HEK293 (cell line): ENCODE data around the gene SIDT2.

Source experiments
- CTCF ChIA-PET: fragments of 350-600 bp; formaldehyde crosslinking; extraction: SDS; loops from one replicate; lab custom pipeline; 2021; ENCODE audit warnings: antibody characterized with exemption; lab: Yijun Ruan, JAX
- POLR2A ChIA-PET: fragments of 300-600 bp; formaldehyde crosslinking; extraction: SDS; loops from one replicate; lab custom pipeline; 2020; ENCODE audit warnings: antibody characterized with exemption, inconsistent platforms; lab: Yijun Ruan, JAX
- H3K27ac ChIP-seq: fragments of 200-500 bp; sonication (Bioruptor generic); 2 replicates; pipeline ENCODE4 v1.5.1; 2014; ENCODE audit warnings: low read depth, low read length, control low read depth, inconsistent platforms; ENCODE audit errors: extremely low read depth
- H3K36me3 ChIP-seq, 2 experiments: fragments of 200-500 bp in 1 of 2; sonication (Bioruptor generic) in 1 of 2; 1 replicate in 1 of 2; 2 replicates in 1 of 2; pipeline ENCODE4 v1.5.1; 2014 to 2017; ENCODE audit warnings: inconsistent platforms in 2 of 2, low read length in 2 of 2; ENCODE audit not compliant: control insufficient read depth in 2 of 2, insufficient read depth in 1 of 2
- H3K4me1 ChIP-seq: fragments of 200-500 bp; sonication (Bioruptor generic); 2 replicates; pipeline ENCODE4 v1.5.1; 2014; ENCODE audit warnings: mild to moderate bottlenecking, low read length, inconsistent platforms; ENCODE audit not compliant: control insufficient read depth, insufficient read depth
- H3K4me3 ChIP-seq: 2 replicates; pipeline ENCODE4 v1.5.1; 2011; ENCODE audit warnings: low read depth, mild to moderate bottlenecking, control low read depth, low read length, moderate library complexity
- H3K9me3 ChIP-seq: fragments of 200-500 bp; sonication (Bioruptor generic); 2 replicates; pipeline ENCODE4 v1.5.1; 2014; ENCODE audit warnings: low read depth, low read length, inconsistent platforms; ENCODE audit not compliant: control insufficient read depth, insufficient read depth
- GLIS2 ChIP-seq: fragments of 450-650 bp; formaldehyde crosslinking; IDR thresholded peaks from 2 replicates; pipeline ENCODE4 v1.5.1; 2016; ENCODE audit warnings: missing biosample characterization, missing genetic modification characterization
- PBX3 ChIP-seq: sonication (generic); formaldehyde crosslinking; IDR thresholded peaks from 2 replicates; pipeline ENCODE4 v1.8.1; 2022; ENCODE audit warnings: mild to moderate bottlenecking, moderate library complexity, missing genetic modification reagents
- PRDM6 ChIP-seq: fragments of 450-650 bp; formaldehyde crosslinking; IDR thresholded peaks from 2 replicates; pipeline ENCODE4 v1.5.1; 2017; ENCODE audit warnings: missing biosample characterization, missing genetic modification characterization
- SP3 ChIP-seq: fragments of 450-650 bp; formaldehyde crosslinking; IDR thresholded peaks from 2 replicates; pipeline ENCODE4 v1.5.1; 2016; ENCODE audit warnings: missing biosample characterization, missing genetic modification characterization
- YY1 ChIP-seq: fragments of 450-650 bp; formaldehyde crosslinking; IDR thresholded peaks from 2 replicates; pipeline ENCODE4 v1.5.1; 2018; ENCODE audit warnings: missing biosample characterization, missing genetic modification characterization
- ZNF157 ChIP-seq: fragments of 450-650 bp; formaldehyde crosslinking; IDR thresholded peaks from 2 replicates; pipeline ENCODE4 v1.5.1; 2016; ENCODE audit warnings: missing biosample characterization, missing genetic modification characterization
- ZNF239 ChIP-seq: fragments of 450-650 bp; formaldehyde crosslinking; IDR thresholded peaks from 2 replicates; pipeline ENCODE4 v1.5.1; 2016; ENCODE audit warnings: missing biosample characterization, missing genetic modification characterization
- ZNF280C ChIP-seq: fragments of 450-650 bp; formaldehyde crosslinking; IDR thresholded peaks from 2 replicates; pipeline ENCODE4 v1.5.1; 2016; ENCODE audit warnings: missing biosample characterization, missing genetic modification characterization
- ZNF341 ChIP-seq: fragments of 450-650 bp; formaldehyde crosslinking; IDR thresholded peaks from 2 replicates; pipeline ENCODE4; 2016; ENCODE audit warnings: low read depth, missing biosample characterization, missing genetic modification characterization
- ZNF362 ChIP-seq: fragments of 450-650 bp; formaldehyde crosslinking; IDR thresholded peaks from 2 replicates; pipeline ENCODE4 v1.5.1; 2016; ENCODE audit warnings: missing biosample characterization, missing genetic modification characterization
- ZNF37A ChIP-seq: fragments of 450-650 bp; IDR thresholded peaks from 2 replicates; pipeline ENCODE4 v1.5.1; 2018; ENCODE audit warnings: missing biosample characterization, missing genetic modification characterization
- ZNF394 ChIP-seq: fragments of 450-650 bp; formaldehyde crosslinking; IDR thresholded peaks from 2 replicates; pipeline ENCODE4 v1.5.1; 2016; ENCODE audit warnings: missing biosample characterization, missing genetic modification characterization, mild to moderate bottlenecking, moderate library complexity, borderline replicate concordance
- ZNF426 ChIP-seq: fragments of 450-650 bp; formaldehyde crosslinking; IDR thresholded peaks from 2 replicates; pipeline ENCODE4 v1.5.1; 2017; ENCODE audit warnings: missing biosample characterization, missing genetic modification characterization, mild to moderate bottlenecking, inconsistent platforms, moderate library complexity
- ZNF433 ChIP-seq: fragments of 450-650 bp; formaldehyde crosslinking; IDR thresholded peaks from 2 replicates; pipeline ENCODE4 v1.5.1; 2016; ENCODE audit warnings: missing biosample characterization, missing genetic modification characterization, low read depth
- ZNF48 ChIP-seq: fragments of 450-650 bp; formaldehyde crosslinking; IDR thresholded peaks from 2 replicates; pipeline ENCODE4 v1.5.1; 2016; ENCODE audit warnings: missing biosample characterization, missing genetic modification characterization
- ZNF501 ChIP-seq: fragments of 450-650 bp; formaldehyde crosslinking; IDR thresholded peaks from 2 replicates; pipeline ENCODE4 v1.5.1; 2016; ENCODE audit warnings: missing biosample characterization, missing genetic modification characterization
- ZNF513 ChIP-seq: fragments of 450-650 bp; IDR thresholded peaks from 2 replicates; pipeline ENCODE4 v1.5.1; 2018; ENCODE audit warnings: missing biosample characterization, missing genetic modification characterization
- ZNF629 ChIP-seq: fragments of 450-650 bp; formaldehyde crosslinking; IDR thresholded peaks from 2 replicates; pipeline ENCODE4 v1.5.1; 2017; ENCODE audit warnings: missing biosample characterization, missing genetic modification characterization
- ZNF843 ChIP-seq: fragments of 450-650 bp; formaldehyde crosslinking; IDR thresholded peaks from 2 replicates; pipeline ENCODE4 v1.5.1; 2016; ENCODE audit warnings: missing biosample characterization, missing genetic modification characterization
- ZSCAN5A ChIP-seq: fragments of 450-650 bp; formaldehyde crosslinking; IDR thresholded peaks from 2 replicates; pipeline ENCODE4 v1.5.1; 2016; ENCODE audit warnings: missing biosample characterization, missing genetic modification characterization

SIDT2 gene

GRCh38 chr11:117225553-117226170, 47.1 kb downstream of the SIDT2 start:
- no peaks in the 10 kb centered on the region for H3K9me3 ChIP-seq
- H3K4me1 ChIP-seq: peaks cover 3% of the 10 kb centered on the region; the same call in 1 of the 2 replicates
- no peak overlapping the region for H3K27ac ChIP-seq
- CTCF ChIA-PET: interaction anchor here (0.6 to 8.1 kb wide), 23 partner anchors 7 to 567 kb away, joined by 3 to 71 read pairs (median 5); partner anchors contain the start of genes APOA5, BACE1 and SIDT2
- TF ChIP-seq ZNF280C (tag by site-specific recombination): no peak
- TF ChIP-seq ZNF433: no peak
- TF ChIP-seq ZNF394 (tag by site-specific recombination): no peak
- no peak for TF ChIP-seq ZNF843 (tag by site-specific recombination)
- no peak for TF ChIP-seq ZNF341 (tag by site-specific recombination)
- no peak for TF ChIP-seq YY1 (tag by site-specific recombination)
- no peak for TF ChIP-seq GLIS2 (tag by site-specific recombination)
- no peak for TF ChIP-seq ZNF513 (tag by site-specific recombination)
- no peak for TF ChIP-seq ZNF48
- no peak for TF ChIP-seq PRDM6 (tag by site-specific recombination)
- no peak for TF ChIP-seq ZNF501
- TF ChIP-seq ZSCAN5A (tag by site-specific recombination): no peak
- no peak for TF ChIP-seq ZNF157
- no peak for TF ChIP-seq ZNF239 (tag by site-specific recombination)
- TF ChIP-seq PBX3 (CRISPR knock-in tag): no peak
- no peak for TF ChIP-seq SP3 (tag by site-specific recombination)
- no peak for TF ChIP-seq ZNF629 (tag by site-specific recombination)
- no peak for TF ChIP-seq ZNF37A (tag by site-specific recombination)
- TF ChIP-seq ZNF426: no peak
- no peak for TF ChIP-seq ZNF362 (tag by site-specific recombination)
- no peak overlapping the region for H3K4me3 ChIP-seq
- POLR2A ChIA-PET: interaction anchor here (0.5 to 2.0 kb wide), 4 partner anchors 23 to 242 kb away, joined by 3 to 7 read pairs (median 4); partner anchors contain the start of gene PAFAH1B2
- peaks cover 0 to 85% of the 10 kb centered on the region in 2 experiments; a peak in 1 of 3 replicates for H3K36me3 ChIP-seq
